GM18519 (cell line): ENCODE measurements around the gene APOC3.
"Not testable (repeated sequence)": the region's sequence is repeated elsewhere in the genome, so short reads cannot be mapped to it uniquely, and the experiment has no call there.

ENCODE experiments used
- ATAC-seq: cut with Tn5 transposase; IDR thresholded peaks from one replicate; pipeline ENCODE4 v1.9.1; 2021; ENCODE audit warnings: mild to moderate bottlenecking, moderate library complexity; ENCODE audit not compliant: unreplicated experiment, low FRiP score

The APOC3 gene

GRCh38 chr11:116801662-116802061 lies 28.0 kb upstream of the APOC3 start:
- ATAC-seq: not testable (repeated sequence)

GRCh38 chr11:116804001-116804400 lies 25.7 kb upstream of the APOC3 start:
- no peak for ATAC-seq

GRCh38 chr11:116807601-116808261 lies 22.0 kb upstream of the APOC3 start:
- ATAC-seq: no peak

- ATAC-seq: no peak
These were observed 21.2 kb upstream of the APOC3 start for GRCh38 chr11:116808262-116809175.

DNA sequence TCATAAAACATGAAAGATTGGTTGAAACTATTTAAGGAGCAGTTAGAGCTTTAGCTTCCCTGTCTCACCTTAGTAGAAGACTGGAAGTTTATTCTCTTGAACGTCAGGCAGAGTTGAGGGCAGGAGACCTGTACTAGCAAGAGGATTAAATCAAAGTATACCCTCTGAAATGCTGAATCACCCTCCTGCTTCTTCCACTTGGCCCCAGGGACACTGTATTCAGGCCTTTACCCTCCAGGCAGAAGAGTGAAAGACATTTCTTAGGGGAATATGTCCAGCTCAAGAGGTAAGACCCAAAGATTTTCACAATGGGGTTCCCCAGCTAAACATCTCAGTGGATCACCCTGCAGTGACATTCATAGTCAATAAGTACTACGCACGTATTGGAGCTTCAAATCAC lies 18.5 kb upstream of the APOC3 start:
- no peak for ATAC-seq

- ATAC-seq: no peak
These were observed 17.6 kb upstream of the APOC3 start for GRCh38 chr11:116812109-116812508.

DNA sequence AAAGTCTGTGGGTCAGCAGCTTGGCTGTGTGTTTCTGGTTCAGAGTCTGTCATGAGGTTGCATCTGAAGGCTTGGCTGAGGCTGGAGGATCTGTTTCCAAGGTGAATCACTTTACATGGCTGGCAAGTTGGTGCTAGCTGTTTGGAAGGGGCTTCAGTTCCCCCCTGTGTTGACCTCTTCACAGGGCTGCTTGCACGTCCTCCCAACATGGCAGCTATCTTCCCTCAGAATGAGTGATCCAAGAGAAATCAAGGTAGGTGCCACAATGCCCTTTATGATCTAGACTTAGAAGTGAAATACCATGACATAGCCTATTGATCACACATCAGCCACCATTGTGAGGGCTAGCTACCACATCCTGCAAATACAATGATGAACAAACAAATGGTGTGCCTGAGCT lies 16.5 kb upstream of the APOC3 start:
- ATAC-seq: no peak

- ATAC-seq: no peak
These were observed 15.8 kb upstream of the APOC3 start for GRCh38 chr11:116813781-116814471.

DNA sequence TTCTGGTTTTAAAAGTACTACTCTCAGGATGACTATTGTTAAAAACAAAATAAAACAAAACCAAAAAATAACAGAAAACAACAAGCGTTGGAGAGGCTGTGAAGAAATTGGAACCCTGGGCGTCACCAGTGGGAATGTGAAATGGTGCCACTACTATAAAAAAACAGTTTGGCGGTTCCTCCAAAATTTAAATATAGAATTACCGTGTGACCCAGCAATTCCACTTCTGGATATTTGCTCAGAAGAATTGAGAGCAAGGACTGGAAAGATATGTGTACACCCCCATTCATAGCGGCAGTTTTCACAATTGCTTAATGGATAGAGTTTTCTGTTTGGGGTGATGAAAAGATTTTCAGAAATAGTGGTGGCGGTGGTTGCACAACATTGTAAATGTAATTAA lies 15.2 kb upstream of the APOC3 start:
- no peak for ATAC-seq

DNA sequence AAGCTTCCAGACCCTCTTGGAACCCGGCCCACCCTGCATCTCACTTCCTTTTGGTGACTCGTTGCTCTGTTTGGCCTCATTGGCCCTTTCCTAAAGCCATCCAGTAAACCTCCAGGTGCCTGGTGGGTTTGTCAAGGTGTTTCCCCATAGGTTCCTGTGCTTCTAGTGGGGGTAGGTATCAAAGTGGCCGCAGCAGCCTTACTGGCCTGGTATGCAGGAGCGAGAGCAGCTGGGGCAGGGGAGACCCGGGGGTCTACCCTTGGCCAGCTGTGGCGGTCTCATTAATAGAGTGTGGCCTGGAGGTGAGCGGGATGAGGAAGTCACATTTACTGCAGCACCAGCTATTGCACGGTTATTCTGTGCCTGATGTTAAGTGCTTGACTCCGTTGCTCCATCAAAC lies 10.7 kb upstream of the APOC3 start:
- ATAC-seq: no peak

GRCh38 chr11:116821050-116821918 lies 8.4 kb upstream of the APOC3 start:
- no peak for ATAC-seq

GRCh38 chr11:116822575-116822974 lies 7.1 kb upstream of the APOC3 start:
- ATAC-seq: no peak

GRCh38 chr11:116823031-116823843 lies 6.5 kb upstream of the APOC3 start, which contains the start of gene APOA4:
APOA4 (minus strand) TSS chr11:116823304; CDS start chr11:116823191, 113 bp downstream.
- no peak for ATAC-seq

- ATAC-seq: no peak
These were observed 4.3 kb upstream of the APOC3 start for GRCh38 chr11:116825434-116825833.

DNA sequence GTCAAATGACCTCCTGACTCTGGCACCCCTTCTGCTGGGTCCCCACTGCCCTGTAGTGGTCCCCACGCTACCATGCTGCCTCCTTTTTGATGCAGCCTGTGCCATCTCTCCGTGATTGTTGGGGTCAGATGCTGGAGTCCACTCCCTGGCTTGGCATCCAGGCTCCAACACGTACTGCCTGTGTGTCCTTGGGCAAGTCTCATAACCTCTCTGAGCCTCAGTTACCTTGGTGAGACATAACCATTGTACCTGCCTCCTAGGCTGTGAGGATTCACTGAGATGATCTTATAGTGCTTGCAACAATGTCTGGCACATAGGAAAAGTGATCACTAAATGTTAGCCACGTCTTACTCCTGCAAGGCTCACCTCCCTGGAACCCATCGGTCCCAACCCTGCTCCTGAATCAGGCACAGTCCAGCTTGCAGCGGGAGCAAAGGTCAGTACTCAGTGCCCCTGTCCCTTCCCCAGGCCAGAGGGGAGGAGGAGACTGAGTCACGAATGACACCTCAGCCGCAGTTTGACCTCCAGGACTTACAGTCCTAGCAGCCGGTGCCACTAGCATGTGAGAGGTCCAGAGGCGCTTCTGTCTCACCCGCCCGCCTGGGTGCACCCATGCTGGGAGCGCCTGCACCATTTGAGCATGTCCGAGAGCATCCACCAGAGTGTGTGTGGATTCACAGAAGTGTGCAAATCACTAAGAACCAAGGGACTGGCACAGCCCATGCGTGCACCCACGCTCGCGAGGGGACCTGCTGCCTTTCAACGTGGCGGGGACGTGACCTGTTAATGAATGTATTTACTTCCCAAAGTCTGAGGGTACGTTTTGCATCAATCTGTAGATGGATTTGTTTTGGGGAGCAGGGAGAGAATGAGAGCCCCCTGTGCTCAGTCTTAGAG lies 3.6 kb upstream of the APOC3 start:
- no peak for ATAC-seq

GRCh38 chr11:116826751-116827431 lies 2.8 kb upstream of the APOC3 start:
- ATAC-seq: no peak

- ATAC-seq: no peak
These were observed 2.2 kb upstream of the APOC3 start for GRCh38 chr11:116827461-116827860.
